Measurements from ENCODE around the gene SMCO3.

The SMCO3 gene

GRCh38 chr12:14814014-14814413 is at the start of gene SMCO3:
Gene SMCO3 (minus strand): TSS chr12:14814182. CDS start chr12:14806680, 7,502 bp downstream.
- Mint-ChIP-seq H3K4me3 (no peak within 1 kb of the TSS), H3K9me3 (no peaks in the 10 kb centered on the region), H3K27me3 (ENCODE audit: low read depth) (peaks cover 9% of the 10 kb centered on the region), H3K36me3 (ENCODE audit: low read depth) (no peaks in the 10 kb centered on the region), H3K27ac (no peak within 1 kb of the TSS), H3K4me1 (ENCODE audit: low read depth) (peaks cover 12% of the 10 kb centered on the region)

GRCh38 chr12:14860490-14860889 is 46.5 kb upstream of the SMCO3 start:
- peaks cover 8% of the 10 kb centered on the region for H3K27me3 Mint-ChIP-seq (ENCODE audit: low read depth)
- H3K36me3 Mint-ChIP-seq (ENCODE audit: low read depth): peaks cover 5% of the 10 kb centered on the region
- no peak overlapping the region for H3K27ac Mint-ChIP-seq
- no peaks in the 10 kb centered on the region for H3K4me1 Mint-ChIP-seq (ENCODE audit: low read depth)
- no peak overlapping the region for H3K4me3 Mint-ChIP-seq
- peaks cover 28% of the 10 kb centered on the region for H3K9me3 Mint-ChIP-seq

- H3K4me3 Mint-ChIP-seq: no peak overlapping the region
- no peak overlapping the region for H3K27ac Mint-ChIP-seq
Observed at GRCh38 chr12:14858513-14858912, 44.5 kb upstream of the SMCO3 start.

GRCh38 chr12:14854586-14855183 is 40.7 kb upstream of the SMCO3 start:
- no peak overlapping the region for H3K27ac Mint-ChIP-seq
- no peaks in the 10 kb centered on the region for H3K4me1 Mint-ChIP-seq (ENCODE audit: low read depth)
- peaks cover 3% of the 10 kb centered on the region for H3K27me3 Mint-ChIP-seq (ENCODE audit: low read depth)
- H3K4me3 Mint-ChIP-seq: no peak overlapping the region
- H3K36me3 Mint-ChIP-seq (ENCODE audit: low read depth): peaks cover 4% of the 10 kb centered on the region
- H3K9me3 Mint-ChIP-seq: peaks cover 18% of the 10 kb centered on the region

More at GRCh38 chr12:14858513-14858912, 44.5 kb upstream of the SMCO3 start:
- peaks cover 5% of the 10 kb centered on the region for H3K36me3 Mint-ChIP-seq (ENCODE audit: low read depth)
- H3K9me3 Mint-ChIP-seq: peaks cover 28% of the 10 kb centered on the region
- no peaks in the 10 kb centered on the region for H3K4me1 Mint-ChIP-seq (ENCODE audit: low read depth)
- peaks cover 3% of the 10 kb centered on the region for H3K27me3 Mint-ChIP-seq (ENCODE audit: low read depth)

- H3K4me1 Mint-ChIP-seq (ENCODE audit: low read depth): no peaks in the 10 kb centered on the region
- no peaks in the 10 kb centered on the region for H3K36me3 Mint-ChIP-seq (ENCODE audit: low read depth)
- peaks cover 12% of the 10 kb centered on the region for H3K9me3 Mint-ChIP-seq
- H3K27ac Mint-ChIP-seq: no peak overlapping the region
- no peaks in the 10 kb centered on the region for H3K27me3 Mint-ChIP-seq (ENCODE audit: low read depth)
- H3K4me3 Mint-ChIP-seq: no peak overlapping the region
Observed at GRCh38 chr12:14853961-14854360, 40.0 kb upstream of the SMCO3 start.

- H3K27me3 Mint-ChIP-seq (ENCODE audit: low read depth): no peaks in the 10 kb centered on the region
- H3K4me1 Mint-ChIP-seq (ENCODE audit: low read depth): no peaks in the 10 kb centered on the region
- no peaks in the 10 kb centered on the region for H3K36me3 Mint-ChIP-seq (ENCODE audit: low read depth)
- H3K9me3 Mint-ChIP-seq: peaks cover 10% of the 10 kb centered on the region
- H3K27ac Mint-ChIP-seq: no peak overlapping the region
- H3K4me3 Mint-ChIP-seq: no peak overlapping the region
Observed at GRCh38 chr12:14852880-14853279, 38.9 kb upstream of the SMCO3 start.

GRCh38 chr12:14850929-14851663 is 37.1 kb upstream of the SMCO3 start:
- H3K4me1 Mint-ChIP-seq (ENCODE audit: low read depth): no peaks in the 10 kb centered on the region
- no peak overlapping the region for H3K27ac Mint-ChIP-seq
- no peaks in the 10 kb centered on the region for H3K27me3 Mint-ChIP-seq (ENCODE audit: low read depth)
- H3K4me3 Mint-ChIP-seq: no peak overlapping the region
- no peaks in the 10 kb centered on the region for H3K36me3 Mint-ChIP-seq (ENCODE audit: low read depth)
- no peaks in the 10 kb centered on the region for H3K9me3 Mint-ChIP-seq

GRCh38 chr12:14849661-14850060 is 35.7 kb upstream of the SMCO3 start:
- Mint-ChIP-seq H3K9me3 (no peaks in the 10 kb centered on the region), H3K27ac (no peak overlapping the region), H3K4me3 (no peak overlapping the region), H3K36me3 (ENCODE audit: low read depth) (no peaks in the 10 kb centered on the region), H3K27me3 (ENCODE audit: low read depth) (no peaks in the 10 kb centered on the region), H3K4me1 (ENCODE audit: low read depth) (peaks cover 2% of the 10 kb centered on the region)

GRCh38 chr12:14846876-14847580 is 33.0 kb upstream of the SMCO3 start:
- no peak overlapping the region for H3K4me3 Mint-ChIP-seq
- no peaks in the 10 kb centered on the region for H3K27me3 Mint-ChIP-seq (ENCODE audit: low read depth)
- H3K36me3 Mint-ChIP-seq (ENCODE audit: low read depth): no peaks in the 10 kb centered on the region
- no peaks in the 10 kb centered on the region for H3K9me3 Mint-ChIP-seq
- H3K4me1 Mint-ChIP-seq (ENCODE audit: low read depth): peaks cover 2% of the 10 kb centered on the region
- no peak overlapping the region for H3K27ac Mint-ChIP-seq

- no peak overlapping the region for H3K27ac Mint-ChIP-seq
- H3K4me1 Mint-ChIP-seq (ENCODE audit: low read depth): peaks cover 2% of the 10 kb centered on the region
- no peaks in the 10 kb centered on the region for H3K36me3 Mint-ChIP-seq (ENCODE audit: low read depth)
- no peak overlapping the region for H3K4me3 Mint-ChIP-seq
- no peaks in the 10 kb centered on the region for H3K9me3 Mint-ChIP-seq
- peaks cover 2% of the 10 kb centered on the region for H3K27me3 Mint-ChIP-seq (ENCODE audit: low read depth)
Observed at GRCh38 chr12:14846042-14846587, 32.1 kb upstream of the SMCO3 start.

GRCh38 chr12:14845350-14845750 is 31.4 kb upstream of the SMCO3 start:
- Mint-ChIP-seq H3K36me3 (ENCODE audit: low read depth) (no peaks in the 10 kb centered on the region), H3K27me3 (ENCODE audit: low read depth) (peaks cover 5% of the 10 kb centered on the region), H3K27ac (no peak overlapping the region), H3K4me3 (no peak overlapping the region), H3K4me1 (ENCODE audit: low read depth) (peaks cover 2% of the 10 kb centered on the region), H3K9me3 (no peaks in the 10 kb centered on the region)

- no peak overlapping the region for H3K4me3 Mint-ChIP-seq
- H3K27me3 Mint-ChIP-seq (ENCODE audit: low read depth): peaks cover 15% of the 10 kb centered on the region
- H3K4me1 Mint-ChIP-seq (ENCODE audit: low read depth): peaks cover 2% of the 10 kb centered on the region
- no peaks in the 10 kb centered on the region for H3K9me3 Mint-ChIP-seq
- H3K27ac Mint-ChIP-seq: no peak overlapping the region
- no peaks in the 10 kb centered on the region for H3K36me3 Mint-ChIP-seq (ENCODE audit: low read depth)
Observed at GRCh38 chr12:14844401-14844800, 30.4 kb upstream of the SMCO3 start.

- peaks cover 18% of the 10 kb centered on the region for H3K27me3 Mint-ChIP-seq (ENCODE audit: low read depth)
- H3K9me3 Mint-ChIP-seq: no peaks in the 10 kb centered on the region
- no peak within 1 kb of the TSS for H3K27ac Mint-ChIP-seq
- no peak within 1 kb of the TSS for H3K4me3 Mint-ChIP-seq
- H3K36me3 Mint-ChIP-seq (ENCODE audit: low read depth): no peaks in the 10 kb centered on the region
- H3K4me1 Mint-ChIP-seq (ENCODE audit: low read depth): peaks cover 2% of the 10 kb centered on the region
Observed at GRCh38 chr12:14843425-14843887, 29.5 kb upstream of the SMCO3 start, which contains the start of gene ART4. Gene ART4 (minus strand): TSS chr12:14843526. CDS start chr12:14843113, 413 bp downstream.

GRCh38 chr12:14842315-14842714 is 28.3 kb upstream of the SMCO3 start:
- peaks cover 18% of the 10 kb centered on the region for H3K27me3 Mint-ChIP-seq (ENCODE audit: low read depth)
- peaks cover 2% of the 10 kb centered on the region for H3K4me1 Mint-ChIP-seq (ENCODE audit: low read depth)
- no peaks in the 10 kb centered on the region for H3K36me3 Mint-ChIP-seq (ENCODE audit: low read depth)
- H3K9me3 Mint-ChIP-seq: no peaks in the 10 kb centered on the region
- no peak overlapping the region for H3K27ac Mint-ChIP-seq
- H3K4me3 Mint-ChIP-seq: no peak overlapping the region

All from T-helper 1 cell treated with Interleukin-12 subunit alpha and Interleukin-12 subunit beta and Interleukin-4 antibody, amounts not matched to agents 30 μg/mL and 1 μg/mL, for 36 hours (primary cell).